Raji (cell line): ENCODE measurements around the gene KRTAP7-1.

Source experiments
- POLR2A ChIP-seq: IDR thresholded peaks from 2 replicates; pipeline ENCODE4 v1.6.1; 2011; ENCODE audit warnings: low read depth, low read length, control low read depth; ENCODE audit not compliant: insufficient read depth

The KRTAP7-1 gene

GRCh38 chr21:30829659-30830058 lies at the start of gene KRTAP7-1:
TSS of gene KRTAP7-1 (minus strand) at chr21:30829759. CDS start at chr21:30829698, 61 bp downstream.
- TF ChIP-seq POLR2A, result no peak

- no peak for TF ChIP-seq POLR2A
Measured at GRCh38 chr21:30874526-30874925, 45.0 kb upstream of the KRTAP7-1 start.

- TF ChIP-seq POLR2A, result no peak
Measured at GRCh38 chr21:30847627-30848500, 18.3 kb upstream of the KRTAP7-1 start.

- TF ChIP-seq POLR2A, result no peak
Measured at GRCh38 chr21:30842990-30843389, 13.4 kb upstream of the KRTAP7-1 start.

GRCh38 chr21:30839304-30839703 lies 9.7 kb upstream of the KRTAP7-1 start:
- no peak for TF ChIP-seq POLR2A

- TF ChIP-seq POLR2A, result no peak
Measured at GRCh38 chr21:30838536-30838935, 9.0 kb upstream of the KRTAP7-1 start.

GRCh38 chr21:30831194-30831765 lies 1.7 kb upstream of the KRTAP7-1 start:
- no peak for TF ChIP-seq POLR2A

- no peak for TF ChIP-seq POLR2A
Measured at GRCh38 chr21:30818837-30819610, 10.5 kb downstream of the KRTAP7-1 start.

GRCh38 chr21:30813174-30813573 lies 16.4 kb downstream of the KRTAP7-1 start, which contains the start of gene KRTAP8-1:
TSS of gene KRTAP8-1 (minus strand) at chr21:30813274. CDS start at chr21:30813220, 54 bp downstream.
- TF ChIP-seq POLR2A, result no peak

GRCh38 chr21:30800605-30801004 lies 29.0 kb downstream of the KRTAP7-1 start:
- no peak for TF ChIP-seq POLR2A

GRCh38 chr21:30793581-30794314 lies 35.8 kb downstream of the KRTAP7-1 start:
- TF ChIP-seq POLR2A, result no peak

- TF ChIP-seq POLR2A, result no peak
Measured at GRCh38 chr21:30779249-30779648, 50.3 kb downstream of the KRTAP7-1 start.
